Hypothalamus (tissue), 51 donors: ENCODE results near the gene AGMO.

ENCODE experiments used
- DNase-seq, 51 donors: peaks; one replicate each; lab custom pipeline; 2025; lab: John Stamatoyannopoulos, UW

AGMO gene

GRCh38 chr7:15166620-15167019 is 395.2 kb downstream of the AGMO start:
- DNase-seq = no peak

- no peak for DNase-seq
Observed at GRCh38 chr7:15159261-15159660, 402.6 kb downstream of the AGMO start.

GRCh38 chr7:15158141-15158810 is 403.5 kb downstream of the AGMO start:
- DNase-seq = no peak
